A673 (cell line): ENCODE results near the gene ROMO1. TPM values are rescaled to one million over a fixed set of nuclear protein-coding genes. Genes with fewer than 3 reads are reported as not detected.
A peak's percentile ranks its signal among the peaks of the same experiment; 100 is the strongest.

Source experiments
- BruUV-seq: library from RNA; stranded (reverse); fragments of 400-500 nt; replicated peaks from 2 replicates; lab custom pipeline; 2021; lab: Mats Ljungman, UMichigan
- CTCF ChIA-PET: fragments of 300-600 bp; sonication (Branson Sonifier 250); formaldehyde crosslinking; loops from one replicate; lab custom pipeline; 2022; ENCODE audit warnings: antibody characterized with exemption; lab: Charles Lee
- POLR2A ChIA-PET: fragments of 300-600 bp; sonication (Branson Sonifier 250); formaldehyde crosslinking; loops from one replicate; lab custom pipeline; 2022; ENCODE audit warnings: antibody characterized with exemption; ENCODE audit not compliant: low non-redundant PET; lab: Charles Lee
- DNase-seq: peaks from one replicate; pipeline ENCODE4 v3.0.0-alpha.2; 2015; ENCODE audit warnings: low spot score
- H3K27ac ChIP-seq: fragments of 200-600 bp; sonication (generic); 2 replicates; pipeline ENCODE4 v1.5.1; 2016; ENCODE audit warnings: mixed run types, low read depth, mild to moderate bottlenecking, mixed read lengths, antibody characterized with exemption, low read length; ENCODE audit not compliant: poor library complexity, severe bottlenecking
- H3K27me3 ChIP-seq: fragments of 200-600 bp; sonication (generic); replicated peaks from 2 replicates; pipeline ENCODE4 v1.6.1; 2017; ENCODE audit warnings: mixed run types, low read depth, mild to moderate bottlenecking, mixed read lengths, antibody characterized with exemption, low read length; ENCODE audit not compliant: insufficient read depth, poor library complexity
- H3K36me3 ChIP-seq: fragments of 200-600 bp; sonication (generic); 2 replicates; pipeline ENCODE4 v1.6.1; 2016; ENCODE audit warnings: mixed run types, mild to moderate bottlenecking, mixed read lengths, antibody characterized with exemption, low read length; ENCODE audit not compliant: insufficient read depth, poor library complexity, severe bottlenecking
- H3K4me1 ChIP-seq: fragments of 200-600 bp; sonication (generic); 2 replicates; pipeline ENCODE4 v1.6.1; 2017; ENCODE audit warnings: mixed run types, mild to moderate bottlenecking, mixed read lengths, antibody characterized with exemption, low read length; ENCODE audit not compliant: insufficient read depth, poor library complexity, severe bottlenecking
- H3K4me3 ChIP-seq: fragments of 200-600 bp; sonication (generic); 2 replicates; pipeline ENCODE4 v1.5.1; 2016; ENCODE audit warnings: low read depth, mixed run types, mild to moderate bottlenecking, mixed read lengths, low read length; ENCODE audit not compliant: poor library complexity, severe bottlenecking
- H3K9me3 ChIP-seq: fragments of 200-600 bp; sonication (generic); 2 replicates; pipeline ENCODE4 v1.6.1; 2016; ENCODE audit warnings: mixed run types, low read depth, mild to moderate bottlenecking, mixed read lengths, antibody characterized with exemption, low read length; ENCODE audit not compliant: poor library complexity, severe bottlenecking
- EZH2 ChIP-seq: fragments of 200-600 bp; sonication (generic); IDR thresholded peaks from 2 replicates; pipeline ENCODE4 v1.6.1; 2017; ENCODE audit warnings: borderline replicate concordance, low read depth, mild to moderate bottlenecking, mixed read lengths, antibody characterized with exemption, low read length; ENCODE audit not compliant: poor library complexity, severe bottlenecking
- intact Hi-C: fragments of 100-400 bp; cut with micrococcal nuclease; formaldehyde crosslinking; loops from one replicate; pipeline ENCODE4 v1.10.0; 2022; ENCODE audit not compliant: unreplicated experiment
- total RNA-seq: library from RNA; stranded (reverse); gene quantifications from 2 replicates; pipeline ENCODE4 v1.2.3, GENCODE V29; 2021
- TF ChIP-seq, protein P1 (sequence below): fragments of 300-800, 200-600 bp; sonication (generic); conservative IDR thresholded peaks from 2 replicates; pipeline ENCODE4 v1.5.1; 2017; ENCODE audit warnings: low read depth, mild to moderate bottlenecking, antibody characterized with exemption, low read length, moderate library complexity, mixed read lengths

Gene ROMO1
- total RNA-seq, 1 experiment from 2014 or later = 134 TPM

DNA sequence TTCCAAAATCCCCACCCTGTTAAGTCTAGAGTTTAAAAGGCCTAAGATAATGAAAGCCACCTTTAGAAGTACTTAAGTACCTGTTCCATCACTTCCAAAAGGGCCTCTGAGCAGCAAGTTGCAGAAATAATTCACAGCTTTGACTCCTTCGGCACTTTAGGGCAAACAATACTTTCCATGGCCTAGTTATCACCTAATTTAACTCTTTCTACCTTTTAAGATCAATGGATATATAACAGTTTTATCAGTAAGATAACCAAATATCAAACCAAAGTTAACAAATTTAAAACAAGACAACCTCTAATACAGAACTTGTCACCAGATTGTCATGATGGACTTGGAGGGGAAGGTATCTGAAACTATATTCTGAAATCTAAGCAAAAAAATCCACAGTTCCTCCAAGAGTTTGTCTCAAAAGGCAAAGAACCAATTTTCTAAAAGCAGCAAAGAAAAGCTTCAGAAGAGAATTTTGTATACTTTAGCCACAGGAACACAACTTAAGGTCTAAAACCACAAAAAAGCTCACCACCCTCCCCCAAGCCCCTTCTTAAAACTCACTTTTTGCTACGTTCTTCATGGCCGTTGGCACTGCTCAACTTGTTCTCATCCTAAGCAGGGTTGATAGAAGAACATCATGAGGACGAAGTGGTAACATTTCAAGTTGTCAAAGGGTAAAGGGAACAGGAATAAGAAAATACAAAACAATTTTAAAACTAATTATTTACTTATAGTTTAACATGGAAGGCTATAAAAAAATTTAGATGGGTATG lies 39.4 kb downstream of the ROMO1 start:
- no peak for DNase-seq
- Histone ChIP-seq H3K27me3 (no peaks in the 10 kb centered on the region), H3K4me1 (peaks cover 32% of the 10 kb centered on the region), H3K9me3 (no peaks in the 10 kb centered on the region), H3K4me3 (no peak overlapping the region), H3K27ac (no peak overlapping the region), H3K36me3 (peaks cover 72% of the 10 kb centered on the region)
- TF ChIP-seq, protein P1, sequence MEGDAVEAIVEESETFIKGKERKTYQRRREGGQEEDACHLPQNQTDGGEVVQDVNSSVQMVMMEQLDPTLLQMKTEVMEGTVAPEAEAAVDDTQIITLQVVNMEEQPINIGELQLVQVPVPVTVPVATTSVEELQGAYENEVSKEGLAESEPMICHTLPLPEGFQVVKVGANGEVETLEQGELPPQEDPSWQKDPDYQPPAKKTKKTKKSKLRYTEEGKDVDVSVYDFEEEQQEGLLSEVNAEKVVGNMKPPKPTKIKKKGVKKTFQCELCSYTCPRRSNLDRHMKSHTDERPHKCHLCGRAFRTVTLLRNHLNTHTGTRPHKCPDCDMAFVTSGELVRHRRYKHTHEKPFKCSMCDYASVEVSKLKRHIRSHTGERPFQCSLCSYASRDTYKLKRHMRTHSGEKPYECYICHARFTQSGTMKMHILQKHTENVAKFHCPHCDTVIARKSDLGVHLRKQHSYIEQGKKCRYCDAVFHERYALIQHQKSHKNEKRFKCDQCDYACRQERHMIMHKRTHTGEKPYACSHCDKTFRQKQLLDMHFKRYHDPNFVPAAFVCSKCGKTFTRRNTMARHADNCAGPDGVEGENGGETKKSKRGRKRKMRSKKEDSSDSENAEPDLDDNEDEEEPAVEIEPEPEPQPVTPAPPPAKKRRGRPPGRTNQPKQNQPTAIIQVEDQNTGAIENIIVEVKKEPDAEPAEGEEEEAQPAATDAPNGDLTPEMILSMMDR = no peak
- TF ChIP-seq EZH2 = no peak
- POLR2A ChIA-PET = interaction anchor here (1.0 kb wide), 1 partner anchor 32 kb away, joined by 3 read pairs; no protein-coding TSS in a partner anchor
- no TSS peak for BruUV-seq
- intact Hi-C loops = loop anchor here (5.0 kb wide), 1 partner anchor 36 kb away; no protein-coding TSS in a partner anchor
- CTCF ChIA-PET = interaction anchor here (1.4 kb wide), 1 partner anchor 146 kb away, joined by 3 read pairs; no protein-coding TSS in a partner anchor

DNA sequence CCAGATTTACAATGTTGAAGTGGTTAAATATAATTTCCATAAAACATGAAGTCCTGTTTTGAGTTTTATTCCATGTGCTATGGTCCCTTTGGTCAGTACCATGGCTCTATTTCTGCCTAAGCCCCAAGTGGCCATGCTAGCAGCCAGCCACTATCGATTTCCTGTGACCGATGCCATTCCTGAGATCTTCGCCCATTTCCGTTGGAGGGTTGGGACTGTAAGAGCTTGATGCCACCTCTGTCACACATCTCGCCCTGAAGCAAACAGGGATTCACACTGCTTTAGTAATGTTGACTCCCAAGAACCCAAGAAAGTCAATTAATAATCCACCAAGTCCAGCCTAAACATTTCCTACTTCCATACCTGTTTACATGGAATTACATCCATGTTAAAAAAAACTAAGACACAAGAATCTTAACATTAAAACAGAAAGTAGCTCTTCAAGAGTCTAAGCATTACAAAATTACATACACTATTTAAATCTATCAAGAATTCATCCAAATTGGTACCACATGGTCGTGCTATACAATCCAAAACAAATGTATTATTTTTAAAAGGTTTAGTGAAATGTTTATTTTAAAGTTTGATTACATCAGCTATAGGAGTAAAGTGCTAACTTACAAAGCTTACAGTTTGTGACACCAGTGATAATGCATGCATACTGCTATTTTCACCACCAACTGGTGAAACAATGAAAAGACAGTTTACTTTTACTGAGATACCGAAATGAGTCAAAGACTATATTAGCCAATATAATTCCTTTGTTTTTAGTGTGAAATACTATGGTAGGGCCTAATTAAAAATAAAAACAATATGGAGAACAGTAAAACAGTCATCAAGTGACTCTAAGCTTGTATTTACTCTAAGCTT lies 40.3 kb downstream of the ROMO1 start:
- ChIA-PET POLR2A (interaction anchor here (0.7 to 1.0 kb wide), 3 partner anchors 9 to 39 kb away, joined by 3 read pairs; no protein-coding TSS in a partner anchor), CTCF (interaction anchor here (0.6 to 1.4 kb wide), 2 partner anchors 60 to 145 kb away, joined by 3 to 5 read pairs; no protein-coding TSS in a partner anchor)
- intact Hi-C loops = loop anchor here (5.0 kb wide), 1 partner anchor 37 kb away; no protein-coding TSS in a partner anchor
- TF ChIP-seq, protein P1 = peak; percentile 48
- TF ChIP-seq EZH2 = no peak
- no peaks in the 10 kb centered on the region for H3K9me3 ChIP-seq
- no peaks in the 10 kb centered on the region for H3K27me3 ChIP-seq
- peak; percentile 64 for DNase-seq
- peaks cover 63% of the 10 kb centered on the region for H3K36me3 ChIP-seq
- H3K4me3 ChIP-seq = peak overlapping the region; percentile 69
- no TSS peak for BruUV-seq
- no peak overlapping the region for H3K27ac ChIP-seq
- peaks cover 29% of the 10 kb centered on the region for H3K4me1 ChIP-seq
